A549 (cell line): Measurements from ENCODE around the gene LOXL3. TPM values are rescaled to one million over a fixed set of nuclear protein-coding genes. Genes with fewer than 3 reads are reported as not detected.

Experiments used
- ATAC-seq, 2 experiments: fragments of 200-7000 bp in 1 of 2; fragments of >200 bp in 1 of 2; cut with Nextera tagmentation in 1 of 2; cut with Tn5 transposase in 1 of 2; 3 replicates each; pipeline versions ENCODE4 v1.8.0 to v1.9.1; 2018 to 2020; ENCODE audit warnings: mild to moderate bottlenecking in 1 of 2, moderate library complexity in 1 of 2
- CTCF ChIA-PET: fragments of 300-600 bp; sonication (Branson Sonifier 250); formaldehyde crosslinking; extraction: SDS; loops from one replicate; lab custom pipeline; 2021; ENCODE audit warnings: antibody characterized with exemption, inconsistent platforms; lab: Yijun Ruan, JAX
- POLR2A ChIA-PET: fragments of 350-600 bp; formaldehyde crosslinking; extraction: SDS; loops from one replicate; lab custom pipeline; 2021; ENCODE audit warnings: antibody characterized with exemption, inconsistent platforms; lab: Yijun Ruan, JAX
- DNase-seq, 2 experiments: peaks; one replicate each; pipeline versions ENCODE4 v3.0.0 to v3.0.0-alpha.2; 2011 to 2016; ENCODE audit warnings: low read depth in 1 of 2, low spot score in 1 of 2
- FAIRE-seq: peaks from 2 replicates; lab custom pipeline; 2011; peaks lifted over from hg19 to GRCh38; lab: Jason Lieb, UNC
- H3K27ac ChIP-seq, 2 experiments: fragments of >200 bp; sonication (Bioruptor Twin); formaldehyde crosslinking; 3 replicates each; pipeline ENCODE4 v1.5.1; 2016 to 2017
- H3K4me1 ChIP-seq: fragments of >200 bp; sonication (Bioruptor Twin); formaldehyde crosslinking; 3 replicates; pipeline ENCODE4 v1.6.1; 2016
- H3K4me2 ChIP-seq: fragments of >200 bp; sonication (Bioruptor Twin); formaldehyde crosslinking; 3 replicates; pipeline ENCODE4 v1.6.1; 2016
- H3K4me3 ChIP-seq: fragments of >200 bp; sonication (Bioruptor Twin); formaldehyde crosslinking; 3 replicates; pipeline ENCODE4 v1.5.1; 2016
- H3K9me3 ChIP-seq: fragments of >200 bp; sonication (Bioruptor Twin); formaldehyde crosslinking; 3 replicates; pipeline ENCODE4 v1.6.1; 2016
- ATOH8 ChIP-seq: fragments of 250-450 bp; sonication (Bioruptor Pico); IDR thresholded peaks from 2 replicates; pipeline ENCODE4 v1.5.0; 2020; ENCODE audit warnings: low read depth, mild to moderate bottlenecking, moderate library complexity
- BHLHE40 ChIP-seq: IDR thresholded peaks from 2 replicates; pipeline ENCODE4 v1.6.1; 2012; ENCODE audit warnings: low read depth, low read length, inconsistent platforms
- CBX8 ChIP-seq: fragments of 200-600 bp; sonication (generic); IDR thresholded peaks from 2 replicates; pipeline ENCODE4 v1.6.1; 2016
- CEBPB ChIP-seq, 2 experiments: fragments of >200 bp in 1 of 2; sonication (Bioruptor Twin) in 1 of 2; formaldehyde crosslinking in 1 of 2; IDR thresholded peaks; 2 replicates each; pipeline ENCODE4 v1.6.1; 2012 to 2016
- CHD2 ChIP-seq: fragments of 150-350 bp; IDR thresholded peaks from 2 replicates; pipeline ENCODE4 v1.6.1; 2014; ENCODE audit warnings: low read length; ENCODE audit not compliant: partially characterized antibody
- E2F6 ChIP-seq: IDR thresholded peaks from 2 replicates; pipeline ENCODE4 v1.6.1; 2012; ENCODE audit warnings: low read depth, borderline replicate concordance
- ESRRA ChIP-seq: fragments of 150-350 bp; IDR thresholded peaks from 2 replicates; pipeline ENCODE4 v1.6.1; 2014; ENCODE audit warnings: mild to moderate bottlenecking, low read length, borderline replicate concordance
- FOSB ChIP-seq: fragments of 250-450 bp; sonication (Bioruptor Pico); IDR thresholded peaks from 2 replicates; pipeline ENCODE4 v1.5.0; 2020; ENCODE audit warnings: mild to moderate bottlenecking, moderate library complexity
- FOSL2 ChIP-seq, 2 experiments: fragments of 450-650 bp in 1 of 2; fragments of >200 bp in 1 of 2; sonication (Bioruptor Twin) in 1 of 2; formaldehyde crosslinking; IDR thresholded peaks; 2 replicates each; pipeline versions ENCODE4 v1.5.0 to v1.6.1; 2016 to 2020; ENCODE audit warnings: mild to moderate bottlenecking in 1 of 2, moderate library complexity in 1 of 2
- FOXS1 ChIP-seq: fragments of 250-450 bp; sonication (Bioruptor Pico); IDR thresholded peaks from 2 replicates; pipeline ENCODE4 v1.5.0; 2020; ENCODE audit warnings: mild to moderate bottlenecking, moderate library complexity
- GATA3 ChIP-seq: IDR thresholded peaks from 2 replicates; pipeline ENCODE4 v1.6.1; 2012; ENCODE audit warnings: borderline replicate concordance
- HOXB5 ChIP-seq: fragments of 250-450 bp; sonication (Bioruptor Pico); IDR thresholded peaks from 2 replicates; pipeline ENCODE4 v1.5.0; 2020; ENCODE audit warnings: mild to moderate bottlenecking, moderate library complexity
- JUNB ChIP-seq: fragments of >200 bp; sonication (Bioruptor Twin); formaldehyde crosslinking; IDR thresholded peaks from 2 replicates; pipeline ENCODE4 v1.6.1; 2016
- MAZ ChIP-seq: fragments of 150-350 bp; IDR thresholded peaks from 2 replicates; pipeline ENCODE4 v1.6.1; 2014; ENCODE audit warnings: antibody characterized with exemption, low read depth, low read length, borderline replicate concordance
- NFE2L2 ChIP-seq: fragments of 150-350 bp; conservative IDR thresholded peaks from 2 replicates; pipeline ENCODE4 v1.6.1; 2014; ENCODE audit warnings: low read length
- NPAS2 ChIP-seq: fragments of 250-450 bp; sonication (Bioruptor Pico); IDR thresholded peaks from 2 replicates; pipeline ENCODE4 v1.8.0; 2022; ENCODE audit warnings: mild to moderate bottlenecking, moderate library complexity, borderline replicate concordance
- POLR2AphosphoS2 ChIP-seq: conservative IDR thresholded peaks from 2 replicates; pipeline ENCODE4 v1.6.1; 2012; ENCODE audit warnings: low read length, improper control_type of control experiment, inconsistent platforms
- RARB ChIP-seq: fragments of 250-450 bp; sonication (Bioruptor Pico); IDR thresholded peaks from 2 replicates; pipeline ENCODE4 v1.8.0; 2021; ENCODE audit warnings: mild to moderate bottlenecking, moderate library complexity
- RFX5 ChIP-seq: fragments of 450-650 bp; IDR thresholded peaks from 2 replicates; pipeline ENCODE4 v1.7.1; 2014; ENCODE audit warnings: antibody characterized with exemption, mild to moderate bottlenecking, moderate library complexity
- SMC3 ChIP-seq: fragments of >200 bp; sonication (Bioruptor Twin); formaldehyde crosslinking; IDR thresholded peaks from 3 replicates; pipeline ENCODE4 v1.6.1; 2018; ENCODE audit warnings: inconsistent platforms
- TFCP2L1 ChIP-seq: fragments of 250-450 bp; sonication (Bioruptor Pico); IDR thresholded peaks from 2 replicates; pipeline ENCODE4 v1.5.0; 2021; ENCODE audit warnings: mild to moderate bottlenecking
- TP53 ChIP-seq: fragments of 250-450 bp; sonication (Bioruptor Pico); IDR thresholded peaks from 2 replicates; pipeline ENCODE4 v1.5.0; 2021; ENCODE audit warnings: mild to moderate bottlenecking, moderate library complexity
- ZNF302 ChIP-seq: fragments of 250-450 bp; sonication (Bioruptor Pico); IDR thresholded peaks from 2 replicates; pipeline ENCODE4 v1.9.0; 2021; ENCODE audit warnings: inconsistent platforms, mild to moderate bottlenecking, moderate library complexity
- ZSCAN20 ChIP-seq: fragments of 250-450 bp; sonication (Bioruptor Pico); IDR thresholded peaks from 2 replicates; pipeline ENCODE4 v1.8.0; 2022; ENCODE audit warnings: mild to moderate bottlenecking, moderate library complexity
- WGBS: methylation state at CpG from one replicate; pipeline ENCODE4 v1.1.6; 2017; ENCODE audit errors: missing lambda C conversion rate; 5-methylcytosine and 5-hydroxymethylcytosine counted together
- polyA plus RNA-seq, 4 experiments: library from polyadenylated mRNA; depleted of rRNA in 3 of 4; stranded (reverse); fragments of >200 nt; fragmentation: RNase III in 1 of 4; extraction: RNeasy Plus Mini Kit Qiagen cat#74134 plus additional on column Dnase treatment in 1 of 4; gene quantifications; 2 replicates in 3 of 4; 3 replicates in 1 of 4; pipeline ENCODE4 v1.2.3, GENCODE V29; 2011 to 2017
- TF ChIP-seq, protein P1 (sequence below): fragments of >200 bp; sonication (Bioruptor Twin); formaldehyde crosslinking; IDR thresholded peaks from 2 replicates; pipeline ENCODE4 v1.6.1; 2016

LOXL3 gene
- polyA plus RNA-seq, 2 of the 4 experiments (the other 2 are of a cell fraction): 0.27 to 0.30 TPM

DNA sequence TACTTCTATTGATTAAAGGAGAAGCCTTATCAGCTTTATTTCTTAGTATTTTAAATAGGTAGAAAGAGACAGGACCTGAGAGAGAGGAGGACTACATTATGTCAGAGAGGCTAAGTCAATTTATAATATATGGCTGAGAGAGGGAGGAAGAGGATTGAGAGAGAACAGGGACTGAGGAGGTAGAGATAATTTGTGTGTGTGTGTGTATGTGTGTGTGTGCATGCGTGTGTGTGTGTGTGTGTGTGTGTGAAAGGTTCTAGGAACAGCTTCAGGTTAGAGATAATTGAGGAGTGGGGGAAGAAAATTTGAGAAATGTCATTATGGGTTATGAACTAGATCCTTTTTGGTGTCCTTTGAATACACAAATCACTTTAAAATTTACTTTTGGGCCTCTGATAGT, 15.9 kb upstream of the LOXL3 start (continued):
- TF ChIP-seq CEBPB (IDR thresholded peaks at IDR 0.05): no peak
- TF ChIP-seq JUNB: no peak
- no peak for TF ChIP-seq ZSCAN20

- no peaks in the 10 kb centered on the region for H3K4me1 ChIP-seq
- FAIRE-seq: no peak
- WGBS: 48% methylated on average over 5 of the region's 5 CpGs
- H3K27ac ChIP-seq: no peak overlapping the region
- no peak overlapping the region for H3K4me3 ChIP-seq
- CTCF ChIA-PET: interaction anchor here (1.4 to 17.2 kb wide), 3 partner anchors 11 to 85 kb away, joined by 4 to 181 read pairs (median 19); partner anchors contain the start of genes CCDC142 and TTC31
- H3K9me3 ChIP-seq: no peaks in the 10 kb centered on the region
- no peak; a peak in 1 of 6 replicates for ATAC-seq
- no peak for DNase-seq
- TF ChIP-seq TFCP2L1 (no peak), GATA3 (no peak), BHLHE40 (no peak), ATOH8 (CRISPR knock-in tag) (no peak), TP53 (CRISPR knock-in tag) (no peak), FOSB (CRISPR knock-in tag) (no peak), CEBPB (IDR thresholded peaks at IDR 0.05) (no peak), CHD2 (no peak), SMC3 (no peak), NPAS2 (CRISPR knock-in tag) (no peak), ESRRA (no peak), JUNB (no peak), HOXB5 (no peak), RARB (CRISPR knock-in tag) (no peak), POLR2AphosphoS2 (no peak), FOSL2 (IDR thresholded peaks at IDR 0.05) (no peak), FOSL2 (CRISPR knock-in tag; IDR thresholded peaks at IDR 0.05) (no peak), ZSCAN20 (no peak), CBX8 (no peak)
- no peak overlapping the region for H3K4me2 ChIP-seq
- POLR2A ChIA-PET: no interaction called here
These were observed 14.1 kb upstream of the LOXL3 start for GRCh38 chr2:74567881-74568280.

GRCh38 chr2:74566754-74567085, 13.0 kb upstream of the LOXL3 start:
- no peaks in the 10 kb centered on the region for H3K9me3 ChIP-seq
- no peak overlapping the region for H3K27ac ChIP-seq
- no peak overlapping the region for H3K4me3 ChIP-seq
- TF ChIP-seq FOXS1: no peak
- TF ChIP-seq E2F6: no peak
- no peak for TF ChIP-seq ESRRA
- TF ChIP-seq NFE2L2: no peak
- no peak for TF ChIP-seq NPAS2 (CRISPR knock-in tag)
- TF ChIP-seq CEBPB (IDR thresholded peaks at IDR 0.05): no peak
- TF ChIP-seq, protein P1, sequence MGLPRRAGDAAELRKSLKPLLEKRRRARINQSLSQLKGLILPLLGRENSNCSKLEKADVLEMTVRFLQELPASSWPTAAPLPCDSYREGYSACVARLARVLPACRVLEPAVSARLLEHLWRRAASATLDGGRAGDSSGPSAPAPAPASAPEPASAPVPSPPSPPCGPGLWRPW: no peak
- no peak for TF ChIP-seq RARB (CRISPR knock-in tag)
- no peak for TF ChIP-seq RFX5
- TF ChIP-seq ZNF302 (CRISPR knock-in tag): no peak
- no peak for TF ChIP-seq ATOH8 (CRISPR knock-in tag)
- TF ChIP-seq MAZ: no peak
- no peak for TF ChIP-seq HOXB5
- TF ChIP-seq, all 56 proteins: peak for 0
- ChIA-PET POLR2A (no interaction called here), CTCF (interaction anchor here (1.7 to 17.2 kb wide), 3 partner anchors 10 to 19 kb away, joined by 4 to 181 read pairs (median 19); no protein-coding TSS in a partner anchor)
- no peak overlapping the region for H3K4me2 ChIP-seq
- no peaks in the 10 kb centered on the region for H3K4me1 ChIP-seq
- no peak for ATAC-seq
- FAIRE-seq: no peak
- DNase-seq: no peak
